ENCODE results near the gene MRPS27.

The MRPS27 gene

GRCh38 chr5:72291601-72292000 is 28.4 kb downstream of the MRPS27 start:
- no peak for DNase-seq (ENCODE audit: low read depth in 1 of 2, low spot score in 1 of 2)

- DNase-seq (ENCODE audit: low read depth in 1 of 2, low spot score in 1 of 2): no peak
These were observed 29.5 kb downstream of the MRPS27 start for GRCh38 chr5:72290356-72291133.

GRCh38 chr5:72288924-72289323 is 31.1 kb downstream of the MRPS27 start:
- no peak for DNase-seq (ENCODE audit: low read depth in 1 of 2, low spot score in 1 of 2)

- no peak for DNase-seq (ENCODE audit: low read depth in 1 of 2, low spot score in 1 of 2)
These were observed 33.2 kb downstream of the MRPS27 start for GRCh38 chr5:72286798-72287197.

- no peak for DNase-seq (ENCODE audit: low read depth in 1 of 2, low spot score in 1 of 2)
These were observed 34.6 kb downstream of the MRPS27 start for GRCh38 chr5:72285424-72285821.

- no peak for DNase-seq (ENCODE audit: low read depth in 1 of 2, low spot score in 1 of 2)
These were observed 35.2 kb downstream of the MRPS27 start for GRCh38 chr5:72284559-72285423.

- DNase-seq (ENCODE audit: low read depth in 1 of 2, low spot score in 1 of 2): no peak
These were observed 36.7 kb downstream of the MRPS27 start for GRCh38 chr5:72283358-72283757.

DNA sequence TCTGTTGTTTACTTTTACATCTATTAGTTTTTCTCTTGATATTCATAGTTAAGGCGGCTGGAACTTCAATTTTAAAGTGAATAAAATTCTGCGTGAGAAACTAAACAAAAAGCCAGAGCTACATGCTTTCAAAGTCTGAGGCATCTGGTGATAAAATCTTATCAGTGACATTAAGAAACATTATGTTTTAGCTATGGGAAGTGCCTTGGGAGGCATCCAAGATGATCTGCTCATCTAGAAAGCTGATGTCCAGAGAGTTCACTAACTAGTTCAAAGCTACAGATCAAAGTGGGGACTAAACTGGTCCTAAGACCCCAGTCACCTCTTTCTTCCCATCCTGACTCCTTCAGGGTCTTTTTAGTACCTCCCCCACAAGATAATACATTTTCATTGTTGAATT is 37.2 kb downstream of the MRPS27 start:
- DNase-seq (ENCODE audit: low read depth in 1 of 2, low spot score in 1 of 2): no peak

DNA sequence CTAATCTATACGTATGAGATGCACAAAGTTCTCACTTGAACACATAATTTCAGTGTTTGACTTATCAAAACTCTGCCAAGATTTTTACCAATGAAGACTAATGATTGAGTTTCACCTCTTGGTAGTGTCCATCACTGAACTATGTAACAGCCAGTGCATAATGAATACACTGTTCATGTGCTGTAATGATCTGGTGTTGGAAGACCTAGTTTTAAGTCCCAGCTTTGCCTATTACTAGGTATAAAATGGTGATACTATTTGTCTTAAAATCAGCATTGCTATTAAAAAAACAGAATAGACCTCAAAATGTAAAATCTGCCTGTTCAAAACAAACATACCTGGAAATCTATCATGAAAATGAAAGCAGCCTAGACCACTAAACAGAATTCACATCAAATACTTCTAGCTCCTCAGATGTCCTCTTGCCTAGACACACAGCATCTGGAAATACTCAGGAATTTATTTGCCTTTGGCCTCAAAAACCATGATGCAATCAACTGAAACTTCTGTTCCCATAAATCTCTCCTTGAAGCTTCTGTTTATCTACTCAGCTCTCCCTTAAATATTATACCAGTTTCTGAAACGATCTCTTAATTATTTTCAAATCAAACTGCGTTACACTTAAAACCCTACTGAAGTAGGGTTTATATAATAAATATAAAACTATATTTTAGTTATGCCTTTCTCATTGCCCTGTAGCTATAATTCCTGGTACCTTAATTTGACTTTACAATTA is 38.1 kb downstream of the MRPS27 start:
- DNase-seq (ENCODE audit: low read depth in 1 of 2, low spot score in 1 of 2): no peak

- no peak for DNase-seq (ENCODE audit: low read depth in 1 of 2, low spot score in 1 of 2)
These were observed 38.6 kb downstream of the MRPS27 start for GRCh38 chr5:72281430-72281763.

DNA sequence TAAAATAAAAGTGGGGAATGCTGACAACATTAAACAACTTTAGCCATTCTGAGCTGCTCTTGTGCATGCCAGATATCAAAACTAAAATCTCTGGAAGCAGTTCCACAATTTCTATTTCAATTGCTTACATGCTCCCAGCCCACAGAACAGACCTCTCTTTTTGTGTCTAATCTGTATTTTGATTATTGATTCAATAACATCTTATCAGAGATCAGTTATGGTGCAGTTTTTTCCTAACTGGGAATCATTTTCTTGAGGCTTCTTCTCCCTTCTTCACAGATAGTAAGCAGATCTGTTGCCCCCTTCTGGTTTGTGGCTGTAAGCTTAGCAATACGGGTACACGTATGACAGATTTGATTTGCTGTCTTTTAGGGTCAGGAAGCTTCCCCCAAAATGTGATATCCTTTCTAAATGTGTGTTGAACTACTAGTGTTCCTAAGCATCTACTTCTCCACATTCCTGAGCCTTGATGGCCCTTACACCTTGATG is 39.4 kb downstream of the MRPS27 start:
- no peak for DNase-seq (ENCODE audit: low read depth in 1 of 2, low spot score in 1 of 2)

- no peak for DNase-seq (ENCODE audit: low read depth in 1 of 2, low spot score in 1 of 2)
These were observed 43.8 kb downstream of the MRPS27 start for GRCh38 chr5:72276219-72276752.

DNA sequence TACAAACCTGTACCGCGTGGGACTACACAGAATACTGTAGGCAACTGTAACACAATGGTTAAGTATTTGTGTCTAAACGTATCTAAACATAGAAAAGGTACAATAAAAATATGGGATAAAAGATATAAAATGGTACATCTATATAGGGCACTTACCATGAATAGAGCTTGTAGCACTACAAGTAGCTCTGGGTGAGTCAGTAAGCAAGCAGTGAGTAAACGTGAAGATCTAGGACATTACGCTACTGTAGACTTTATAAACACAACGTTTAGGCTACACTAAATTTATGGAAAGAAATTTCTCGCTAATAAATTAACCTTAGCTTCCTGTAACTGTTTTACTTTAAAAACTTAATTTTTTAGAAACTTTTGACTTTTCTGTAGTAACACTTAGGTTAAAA is 46.5 kb downstream of the MRPS27 start:
- DNase-seq (ENCODE audit: low read depth in 1 of 2, low spot score in 1 of 2): no peak

DNA sequence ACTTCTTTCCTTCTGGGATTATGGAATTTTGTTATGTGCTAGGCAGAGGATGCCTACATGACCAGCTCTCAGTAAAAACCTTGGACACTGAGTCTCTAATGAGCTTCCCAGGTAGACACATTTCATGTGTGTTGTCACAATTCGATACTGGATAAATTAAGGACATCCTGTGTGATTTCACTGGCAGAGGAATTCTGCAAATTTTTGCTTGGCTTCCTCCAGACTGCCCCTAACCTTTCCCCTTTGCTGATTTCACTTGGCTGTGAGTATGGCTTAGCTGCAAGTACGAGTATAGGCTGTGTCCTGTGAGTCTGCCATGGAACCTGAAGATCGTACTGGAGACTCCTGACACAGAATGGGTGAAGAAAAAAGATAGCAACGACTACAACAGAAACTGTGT is 47.6 kb downstream of the MRPS27 start:
- DNase-seq (ENCODE audit: low read depth in 1 of 2, low spot score in 1 of 2): no peak

- DNase-seq (ENCODE audit: low read depth in 1 of 2, low spot score in 1 of 2): no peak
These were observed 48.3 kb downstream of the MRPS27 start for GRCh38 chr5:72271702-72272101.

- no peak for DNase-seq (ENCODE audit: low read depth in 1 of 2, low spot score in 1 of 2)
These were observed 50.0 kb downstream of the MRPS27 start for GRCh38 chr5:72270037-72270436.

DNA sequence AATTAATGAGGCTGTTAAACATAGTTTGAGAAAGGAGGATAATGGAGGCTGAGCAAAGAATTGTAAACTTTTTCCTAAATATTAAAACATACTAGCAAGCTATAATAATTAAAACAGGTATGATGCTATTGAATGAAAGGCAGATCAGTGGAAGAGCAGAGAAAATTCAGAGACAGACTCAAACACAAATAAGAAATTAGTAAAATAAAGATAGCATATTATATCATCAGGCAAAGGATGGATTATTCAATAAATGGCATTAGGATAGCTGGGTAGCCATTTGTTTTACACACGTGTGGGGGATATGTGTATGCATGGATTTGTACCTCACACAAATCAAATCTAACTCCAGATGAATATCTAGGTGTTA is 50.6 kb downstream of the MRPS27 start:
- DNase-seq (ENCODE audit: low read depth in 1 of 2, low spot score in 1 of 2): no peak

- DNase-seq (ENCODE audit: low read depth in 1 of 2, low spot score in 1 of 2): no peak
These were observed 51.2 kb downstream of the MRPS27 start for GRCh38 chr5:72268753-72269410.

- DNase-seq (ENCODE audit: low read depth in 1 of 2, low spot score in 1 of 2): no peak
These were observed 51.8 kb downstream of the MRPS27 start for GRCh38 chr5:72268260-72268659.

GRCh38 chr5:72267685-72268084 is 52.4 kb downstream of the MRPS27 start:
- DNase-seq (ENCODE audit: low read depth in 1 of 2, low spot score in 1 of 2): no peak

DNA sequence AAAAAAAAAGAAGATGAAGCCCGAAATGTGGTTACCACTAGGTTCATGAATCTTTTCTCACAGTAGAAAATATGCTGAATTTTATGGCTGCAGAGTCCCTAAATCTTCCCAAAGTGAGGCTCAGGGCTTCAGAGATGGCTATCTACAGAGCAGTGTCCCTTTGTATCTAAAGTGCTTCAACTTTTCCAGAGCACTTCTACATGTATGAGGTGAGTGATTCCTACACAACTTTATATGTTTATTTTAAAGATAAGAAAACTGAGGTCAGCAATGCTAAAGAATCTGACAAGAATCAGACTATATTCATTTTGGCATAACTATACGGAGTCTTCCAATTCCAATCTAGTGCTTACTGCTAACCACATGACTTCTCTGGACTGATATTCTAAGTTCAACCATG is 53.2 kb downstream of the MRPS27 start:
- DNase-seq (ENCODE audit: low read depth in 1 of 2, low spot score in 1 of 2): no peak
